Glomerular endothelial cell (primary cell): ENCODE results near the gene ARMH1. TPM values are rescaled to one million over a fixed set of nuclear protein-coding genes. Genes with fewer than 3 reads are reported as not detected.
"Not testable (repeated sequence)": the region's sequence is repeated elsewhere in the genome, so short reads cannot be mapped to it uniquely, and the experiment has no call there.

Experiments used
- DNase-seq: peaks from one replicate; pipeline ENCODE4 v3.0.0-alpha.2; 2011; ENCODE audit warnings: low read depth, low spot score; ENCODE audit errors: extremely low read depth
- total RNA-seq: library from RNA; depleted of rRNA; stranded (reverse); fragments of >200 nt; gene quantifications from 2 replicates; pipeline ENCODE4 v1.2.3, GENCODE V29; 2015

The ARMH1 gene
- total RNA-seq, 1 donor from 2014 or later, result not detected

GRCh38 chr1:44664730-44665370 lies 9.7 kb upstream of the ARMH1 start:
- DNase-seq, result no peak

DNA sequence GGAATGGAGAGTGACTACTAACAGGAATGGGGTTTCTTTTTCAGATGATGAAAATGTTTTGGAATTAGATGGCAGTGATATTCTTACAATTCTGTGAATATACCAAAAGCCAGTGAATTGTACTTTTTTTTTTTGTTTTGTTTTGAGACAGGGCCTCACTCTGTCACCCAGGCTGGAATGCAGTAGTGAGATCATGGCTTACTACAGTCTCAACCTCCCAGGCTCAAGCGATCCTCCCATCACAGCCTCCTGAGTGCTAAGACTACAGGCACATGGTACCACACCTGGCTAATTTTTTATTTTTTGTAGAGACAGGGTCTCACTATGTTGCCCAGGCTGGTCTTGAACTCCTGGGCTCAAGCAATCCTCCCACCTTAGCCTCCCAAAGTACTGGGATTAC lies 7.8 kb upstream of the ARMH1 start:
- DNase-seq, result not testable (repeated sequence)

- no peak for DNase-seq
Measured at GRCh38 chr1:44670751-44671640, 3.5 kb upstream of the ARMH1 start.

DNA sequence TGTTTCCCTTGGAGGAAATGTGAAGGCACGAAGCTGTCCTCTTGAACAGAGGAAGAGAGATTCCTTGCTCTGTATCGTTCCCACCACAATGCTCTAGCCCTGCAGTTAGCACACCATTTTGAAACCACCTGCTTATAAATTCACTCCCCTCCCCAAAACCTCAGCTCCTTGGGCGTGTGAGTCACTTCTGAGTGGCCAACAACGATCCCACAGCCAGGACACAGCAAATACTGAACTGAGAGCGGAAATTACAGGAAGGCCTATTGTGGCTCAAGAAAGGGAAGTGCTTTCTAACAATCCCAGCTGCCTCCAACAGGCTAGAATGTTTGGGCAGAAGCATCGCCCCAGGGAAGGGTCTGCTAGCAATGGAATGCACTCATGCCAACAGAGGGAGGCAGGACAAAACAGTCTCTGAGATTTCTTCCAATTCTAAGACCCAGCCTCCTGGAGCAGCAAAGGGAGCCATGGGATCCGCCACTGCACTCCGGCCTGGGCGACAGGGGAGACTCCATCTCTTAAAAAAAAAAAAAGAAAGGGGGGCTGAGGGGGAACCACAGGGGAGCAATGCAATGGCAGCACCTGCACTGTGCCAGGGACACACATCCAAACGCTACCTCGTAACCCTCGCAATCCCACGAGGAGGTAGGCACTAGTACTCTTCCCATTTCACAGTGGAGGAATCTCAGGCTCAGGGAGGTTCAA lies 2.1 kb upstream of the ARMH1 start:
- DNase-seq, result no peak

- DNase-seq, result no peak
Measured at GRCh38 chr1:44672961-44673674, 1.4 kb upstream of the ARMH1 start.

DNA sequence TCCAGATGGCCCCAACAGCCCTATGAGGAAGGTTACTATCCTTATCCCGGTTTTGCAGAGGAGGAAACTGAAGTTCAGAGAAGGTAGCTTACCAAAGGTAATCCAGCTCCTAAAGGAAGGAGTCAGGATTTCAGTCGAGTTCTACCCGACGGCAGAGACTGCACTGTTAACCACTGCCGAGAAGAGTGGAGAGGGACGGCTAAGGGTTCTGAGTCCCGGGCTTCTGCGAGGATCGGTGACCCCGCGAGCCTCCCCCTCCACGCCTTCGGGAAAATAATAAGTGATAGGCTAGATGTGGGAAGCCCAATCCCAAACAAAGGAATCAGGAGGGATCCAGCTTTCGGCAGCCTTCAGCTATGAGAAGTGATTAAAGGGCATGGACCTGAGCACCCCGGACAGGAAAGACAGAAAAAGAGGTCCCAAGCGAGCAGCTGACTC lies 820 bp upstream of the ARMH1 start:
- no peak for DNase-seq

- DNase-seq, result no peak
Measured at GRCh38 chr1:44675186-44675585, 672 bp downstream of the ARMH1 start.

GRCh38 chr1:44676484-44677200 lies 2.1 kb downstream of the ARMH1 start:
- no peak for DNase-seq

DNA sequence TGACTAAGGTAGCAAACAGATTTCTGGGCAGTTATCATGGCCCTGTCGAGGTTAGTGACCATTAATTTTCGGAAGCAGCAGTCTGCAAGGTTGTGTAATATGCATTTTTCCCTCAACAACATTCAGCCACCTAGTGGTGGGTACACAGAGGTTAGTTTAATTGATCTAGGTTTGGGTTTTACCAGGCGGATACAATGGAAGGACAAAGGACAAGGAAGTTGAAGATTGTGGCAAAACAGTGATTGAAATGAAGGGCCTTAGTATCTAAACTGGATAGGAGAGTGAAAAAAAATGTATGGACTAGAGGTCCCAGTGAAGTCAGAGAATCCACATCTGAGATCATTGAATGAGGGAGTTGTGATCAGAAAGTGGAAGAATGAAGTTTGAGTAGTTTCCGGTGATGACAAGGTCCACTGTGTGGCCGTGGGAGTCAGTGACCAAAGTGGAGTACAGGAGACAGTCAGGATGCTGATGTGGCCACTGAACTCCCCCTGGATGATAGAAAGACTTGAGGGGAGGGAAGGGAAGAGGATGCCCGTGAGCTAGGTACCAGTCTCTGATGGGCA lies 2.8 kb downstream of the ARMH1 start:
- no peak for DNase-seq

DNA sequence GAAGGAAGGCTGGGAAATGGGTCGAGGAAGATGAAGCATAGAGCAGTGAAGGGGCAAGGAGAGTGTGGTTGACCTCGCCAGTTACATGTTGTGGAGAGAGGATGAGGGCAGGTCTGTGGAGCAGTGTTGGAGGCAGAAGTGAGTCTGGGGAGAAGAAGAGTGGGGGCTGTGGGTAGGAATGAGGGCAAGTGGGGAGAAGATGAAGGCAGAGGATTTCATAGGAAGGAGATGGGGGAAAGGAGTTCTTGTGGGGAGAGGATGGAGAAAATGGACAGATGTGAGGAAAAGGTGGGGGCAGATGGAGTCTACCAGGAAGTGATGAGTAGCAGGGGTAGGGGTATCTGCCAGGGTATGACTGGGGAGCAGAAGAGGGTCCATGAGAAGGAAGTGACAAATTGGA lies 3.6 kb downstream of the ARMH1 start:
- no peak for DNase-seq

GRCh38 chr1:44678626-44679025 lies 4.1 kb downstream of the ARMH1 start:
- DNase-seq, result no peak

GRCh38 chr1:44679468-44679867 lies 5.0 kb downstream of the ARMH1 start:
- DNase-seq, result no peak

DNA sequence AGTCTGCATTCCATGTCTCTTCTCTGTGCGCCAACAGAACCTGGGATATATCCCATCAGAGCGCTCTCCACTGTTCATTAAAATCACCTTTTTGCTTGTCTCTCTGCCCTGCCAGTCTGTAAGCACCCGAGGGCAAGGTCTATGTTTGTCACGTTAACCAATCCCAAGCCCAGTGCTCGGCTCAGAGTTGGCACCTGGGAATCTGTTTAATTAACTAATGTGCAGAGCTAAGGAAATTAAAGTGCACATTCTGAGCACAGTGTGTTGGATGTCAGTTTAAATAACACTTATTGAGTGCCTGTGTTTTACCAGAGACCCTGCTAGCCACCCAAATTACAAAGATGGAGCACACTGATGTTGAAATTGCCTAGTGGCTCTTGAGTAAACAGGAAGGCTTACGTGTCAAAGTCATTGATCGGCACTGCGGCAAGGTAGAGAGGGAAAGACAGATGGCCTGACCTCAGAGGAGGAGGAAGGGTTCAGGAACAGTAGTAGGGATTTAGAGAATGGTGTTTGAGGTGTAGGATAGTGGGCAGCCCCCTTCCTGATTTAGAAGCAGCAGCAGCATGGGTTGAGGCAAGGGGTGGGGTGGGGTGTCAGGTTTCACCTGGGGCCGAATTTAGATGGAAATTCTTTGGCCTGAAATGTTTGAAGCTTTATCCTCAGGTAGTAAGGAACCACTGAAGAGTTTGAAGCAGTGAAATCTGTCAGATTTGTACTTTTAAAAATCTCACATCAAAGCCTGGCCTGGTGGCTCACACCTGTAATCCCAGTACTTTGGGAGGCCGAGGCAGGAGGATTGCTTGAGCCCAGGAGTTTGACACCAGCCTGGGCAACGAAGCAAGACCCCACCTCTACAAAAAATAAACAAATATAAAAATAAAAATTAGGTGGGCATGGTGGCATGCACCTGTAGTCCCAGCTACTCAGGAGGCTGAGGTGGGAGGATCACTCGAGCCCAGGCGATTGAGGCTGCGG lies 7.7 kb downstream of the ARMH1 start:
- no peak for DNase-seq

DNA sequence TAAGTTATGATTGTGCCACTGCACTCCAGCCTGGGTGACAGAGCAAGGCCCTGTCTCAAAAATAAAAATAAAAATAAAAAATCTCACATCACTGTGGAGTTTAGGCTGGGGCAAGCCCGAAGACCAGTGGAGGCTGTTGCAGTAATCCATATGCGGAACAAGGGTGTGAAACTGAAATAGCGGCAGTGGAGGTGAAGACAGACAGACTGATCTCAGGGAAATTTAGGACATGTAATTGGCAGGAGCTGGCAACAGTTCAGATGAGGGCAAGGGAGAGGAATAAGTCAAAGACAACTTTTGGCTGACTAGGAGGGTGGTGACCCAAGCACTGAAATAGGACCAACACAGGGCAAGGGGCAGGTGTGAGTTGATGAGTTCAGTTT lies 8.4 kb downstream of the ARMH1 start:
- no peak for DNase-seq

- DNase-seq, result no peak
Measured at GRCh38 chr1:44684525-44684924, 10.0 kb downstream of the ARMH1 start.

DNA sequence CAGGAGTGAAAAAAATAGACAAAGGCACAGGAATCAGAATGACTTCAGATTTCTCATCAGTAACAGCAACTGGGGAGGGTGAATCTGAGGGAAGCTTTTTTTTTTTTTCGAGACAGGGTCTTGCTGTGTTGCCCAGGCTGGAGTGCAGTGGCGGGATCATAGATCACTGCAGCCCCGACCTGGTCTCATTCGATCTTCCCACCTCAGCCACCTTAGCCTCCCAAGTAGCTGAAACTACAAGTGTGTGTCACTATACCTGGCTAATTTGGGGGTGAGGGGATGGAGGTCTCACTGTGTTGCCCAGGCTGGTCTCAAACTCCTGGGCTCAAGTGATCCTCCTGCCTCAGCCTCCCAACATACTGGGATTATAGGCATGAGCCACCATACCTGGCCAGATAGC lies 10.7 kb downstream of the ARMH1 start:
- no peak for DNase-seq

- no peak for DNase-seq
Measured at GRCh38 chr1:44685881-44686280, 11.4 kb downstream of the ARMH1 start.

GRCh38 chr1:44688760-44689446 lies 14.4 kb downstream of the ARMH1 start:
- DNase-seq, result no peak
